GM23338 (cell line): ENCODE measurements around the gene AEN. TPM values are rescaled to one million over a fixed set of nuclear protein-coding genes. Genes with fewer than 3 reads are reported as not detected.
A peak's percentile ranks its signal among the peaks of the same experiment; 100 is the strongest.

Source experiments
- ATAC-seq: fragments of 200-7000 bp; cut with Tn5 transposase; 3 replicates; pipeline ENCODE4 v1.9.1; 2020
- DNase-seq: peaks from one replicate; pipeline ENCODE4 v3.0.0-alpha.2; 2015; ENCODE audit warnings: low spot score
- H2AFZ ChIP-seq: fragments of 200-600 bp; sonication (generic); 2 replicates; pipeline ENCODE4 v1.8.0; 2016; ENCODE audit warnings: antibody characterized with exemption, mild to moderate bottlenecking, moderate library complexity
- H3F3A ChIP-seq: fragments of 200-600 bp; sonication (generic); replicated peaks from 2 replicates; pipeline ENCODE4 v1.8.0; 2017; ENCODE audit warnings: antibody characterized with exemption, mixed run types, low read depth
- H3K27ac ChIP-seq: fragments of 200-600 bp; sonication (generic); 2 replicates; pipeline ENCODE4 v1.6.1; 2016; ENCODE audit warnings: low read depth
- H3K27me3 ChIP-seq: fragments of 200-600 bp; sonication (generic); 2 replicates; pipeline ENCODE4 v1.8.0; 2016; ENCODE audit warnings: mild to moderate bottlenecking, mixed run types, moderate library complexity; ENCODE audit not compliant: insufficient read depth
- H3K36me3 ChIP-seq: fragments of 200-600 bp; sonication (generic); 2 replicates; pipeline ENCODE4 v1.8.0; 2016; ENCODE audit warnings: mild to moderate bottlenecking; ENCODE audit not compliant: insufficient read depth
- H3K4me1 ChIP-seq: fragments of 200-600 bp; sonication (generic); 2 replicates; pipeline ENCODE4 v1.8.0; 2016; ENCODE audit warnings: mild to moderate bottlenecking, moderate library complexity; ENCODE audit not compliant: insufficient read depth
- H3K4me2 ChIP-seq: fragments of 200-600 bp; sonication (generic); 2 replicates; pipeline ENCODE4 v1.7.1; 2017; ENCODE audit warnings: mixed run types
- H3K4me3 ChIP-seq: fragments of 200-600 bp; sonication (generic); 2 replicates; pipeline ENCODE4 v1.6.1; 2016; ENCODE audit warnings: mixed run types
- H3K79me2 ChIP-seq: fragments of 200-600 bp; sonication (generic); replicated peaks from 2 replicates; pipeline ENCODE4 v1.8.0; 2017; ENCODE audit warnings: mild to moderate bottlenecking; ENCODE audit not compliant: insufficient read depth
- H3K9me2 ChIP-seq: fragments of 200-600 bp; sonication (generic); 2 replicates; pipeline ENCODE4 v1.8.0; 2017; ENCODE audit not compliant: insufficient read depth
- H4K20me1 ChIP-seq: fragments of 200-600 bp; sonication (generic); replicated peaks from 2 replicates; pipeline ENCODE4 v1.8.0; 2017; ENCODE audit warnings: mild to moderate bottlenecking; ENCODE audit not compliant: insufficient read depth
- H3K27ac Mint-ChIP-seq: 2 replicates; pipeline ENCODE4 v1.8.0; 2020; ENCODE audit warnings: inconsistent platforms, mild to moderate bottlenecking, moderate library complexity, mixed read lengths
- H3K27me3 Mint-ChIP-seq: 3 replicates; pipeline ENCODE4 v1.8.0; 2022; ENCODE audit warnings: low read depth, mild to moderate bottlenecking, moderate library complexity, mixed read lengths, inconsistent platforms; ENCODE audit not compliant: insufficient read depth, poor library complexity
- H3K36me3 Mint-ChIP-seq: 3 replicates; pipeline ENCODE4 v1.8.0; 2021; ENCODE audit warnings: low read depth, mild to moderate bottlenecking, inconsistent platforms, moderate library complexity, mixed read lengths
- H3K4me1 Mint-ChIP-seq: 3 replicates; pipeline ENCODE4 v1.8.0; 2020; ENCODE audit warnings: mild to moderate bottlenecking, inconsistent platforms, mixed read lengths
- H3K4me3 Mint-ChIP-seq: 3 replicates; pipeline ENCODE4 v1.8.0; 2021; ENCODE audit warnings: moderate library complexity, mild to moderate bottlenecking, inconsistent platforms, mixed read lengths
- H3K9me3 Mint-ChIP-seq: 3 replicates; pipeline ENCODE4 v1.8.0; 2020; ENCODE audit warnings: moderate library complexity, mild to moderate bottlenecking, inconsistent platforms, mixed read lengths
- CREB1 ChIP-seq: fragments of 250-450 bp; sonication (Bioruptor Pico); IDR thresholded peaks from 2 replicates; pipeline ENCODE4 v1.5.0; 2020; ENCODE audit warnings: low read depth, mild to moderate bottlenecking, moderate library complexity
- ETS1 ChIP-seq: IDR thresholded peaks from 2 replicates; pipeline ENCODE4 v1.6.1; 2016; ENCODE audit warnings: antibody characterized with exemption
- EZH2 ChIP-seq: fragments of 200-600 bp; sonication (generic); IDR thresholded peaks from one replicate; pipeline ENCODE4 v1.8.0; 2017; ENCODE audit warnings: antibody characterized with exemption, mild to moderate bottlenecking, low read depth; ENCODE audit not compliant: unreplicated experiment
- EZH2phosphoT487 ChIP-seq: fragments of 200-600 bp; sonication (generic); IDR thresholded peaks from one replicate; pipeline ENCODE4 v1.8.1; 2018; ENCODE audit warnings: antibody characterized with exemption; ENCODE audit not compliant: unreplicated experiment
- JUNB ChIP-seq: IDR thresholded peaks from one replicate; pipeline ENCODE4 v1.6.1; 2016; ENCODE audit warnings: antibody characterized with exemption; ENCODE audit not compliant: unreplicated experiment
- NANOG ChIP-seq: IDR thresholded peaks from 2 replicates; pipeline ENCODE4 v1.6.1; 2016; ENCODE audit warnings: antibody characterized with exemption, borderline replicate concordance
- POLR2AphosphoS5 ChIP-seq: IDR thresholded peaks from 2 replicates; pipeline ENCODE4 v1.6.1; 2016; ENCODE audit warnings: antibody characterized with exemption, low read depth
- STAT1 ChIP-seq: IDR thresholded peaks from one replicate; pipeline ENCODE4 v1.6.1; 2016; ENCODE audit warnings: antibody characterized with exemption; ENCODE audit not compliant: unreplicated experiment
- ZNF114 ChIP-seq: fragments of 250-450 bp; sonication (Bioruptor Pico); IDR thresholded peaks from 2 replicates; pipeline ENCODE4 v1.5.0; 2020; ENCODE audit warnings: mild to moderate bottlenecking, moderate library complexity
- ZNF331 ChIP-seq: fragments of 250-450 bp; sonication (Bioruptor Pico); IDR thresholded peaks from 2 replicates; pipeline ENCODE4 v1.5.0; 2020; ENCODE audit warnings: low read depth, mild to moderate bottlenecking, moderate library complexity
- ZNF462 ChIP-seq: fragments of 250-450 bp; sonication (Bioruptor Pico); IDR thresholded peaks from 2 replicates; pipeline ENCODE4 v1.5.0; 2020; ENCODE audit warnings: mild to moderate bottlenecking, moderate library complexity
- polyA plus RNA-seq: library from polyadenylated mRNA; unstranded; fragments of >200 nt; fragmentation: Nextera tagmentation; extraction: Ambion mirVana; gene quantifications from 2 replicates; pipeline ENCODE4 v1.2.1, GENCODE V29; 2016
- total RNA-seq: library from RNA; depleted of rRNA; stranded (reverse); fragments of >200 nt; shearing (Covaris generic); gene quantifications from 2 replicates; pipeline ENCODE4 v1.2.3, GENCODE V29; 2014
- TF ChIP-seq, protein P1 (sequence below), 2 experiments: fragments of 200-600 bp in 1 of 2; sonication (generic) in 1 of 2; conservative IDR thresholded peaks; 2 replicates each; pipeline versions ENCODE4 v1.5.1 to v1.6.1; 2016 to 2017; ENCODE audit warnings: antibody characterized with exemption in 2 of 2, low read depth in 2 of 2, mild to moderate bottlenecking in 2 of 2, moderate library complexity in 1 of 2
- TF ChIP-seq, protein P2 (sequence below): IDR thresholded peaks from one replicate; pipeline ENCODE4 v1.6.1; 2018; ENCODE audit warnings: antibody characterized with exemption; ENCODE audit not compliant: unreplicated experiment

AEN gene
- total and polyA plus RNA-seq, 2 experiments from 2014 or later = 82.3 to 220 TPM

- no peak overlapping the region for H3K4me3 Mint-ChIP-seq
- Histone ChIP-seq H3K4me3 (no peak overlapping the region), H3K27me3 (no peaks in the 10 kb centered on the region), H3K79me2 (no peaks in the 10 kb centered on the region), H4K20me1 (no peaks in the 10 kb centered on the region), H2AFZ (no peak overlapping the region), H3K27ac (no peak overlapping the region), H3K4me1 (peaks cover 7% of the 10 kb centered on the region; the same call in 1 of the 2 replicates), H3K9me2 (no peaks in the 10 kb centered on the region), H3F3A (no peaks in the 10 kb centered on the region), H3K36me3 (no peaks in the 10 kb centered on the region), H3K4me2 (0 out of 2 replicates have a peak overlapping the region, but pooled peaks have one; percentile 14)
- H3K36me3 Mint-ChIP-seq = no peaks in the 10 kb centered on the region
- no peak for DNase-seq
- H3K27me3 Mint-ChIP-seq = peaks cover 8% of the 10 kb centered on the region
- H3K9me3 Mint-ChIP-seq = no peaks in the 10 kb centered on the region
- H3K4me1 Mint-ChIP-seq = peaks cover 34% of the 10 kb centered on the region
- TF ChIP-seq JUNB (no peak), STAT1 (no peak), ZNF462 (no peak), EZH2phosphoT487 (no peak), ETS1 (no peak), EZH2 (no peak), ZNF331 (CRISPR knock-in tag) (no peak), NANOG (no peak), ZNF114 (CRISPR knock-in tag) (no peak), CREB1 (no peak), POLR2AphosphoS5 (no peak)
- TF ChIP-seq, protein P1, sequence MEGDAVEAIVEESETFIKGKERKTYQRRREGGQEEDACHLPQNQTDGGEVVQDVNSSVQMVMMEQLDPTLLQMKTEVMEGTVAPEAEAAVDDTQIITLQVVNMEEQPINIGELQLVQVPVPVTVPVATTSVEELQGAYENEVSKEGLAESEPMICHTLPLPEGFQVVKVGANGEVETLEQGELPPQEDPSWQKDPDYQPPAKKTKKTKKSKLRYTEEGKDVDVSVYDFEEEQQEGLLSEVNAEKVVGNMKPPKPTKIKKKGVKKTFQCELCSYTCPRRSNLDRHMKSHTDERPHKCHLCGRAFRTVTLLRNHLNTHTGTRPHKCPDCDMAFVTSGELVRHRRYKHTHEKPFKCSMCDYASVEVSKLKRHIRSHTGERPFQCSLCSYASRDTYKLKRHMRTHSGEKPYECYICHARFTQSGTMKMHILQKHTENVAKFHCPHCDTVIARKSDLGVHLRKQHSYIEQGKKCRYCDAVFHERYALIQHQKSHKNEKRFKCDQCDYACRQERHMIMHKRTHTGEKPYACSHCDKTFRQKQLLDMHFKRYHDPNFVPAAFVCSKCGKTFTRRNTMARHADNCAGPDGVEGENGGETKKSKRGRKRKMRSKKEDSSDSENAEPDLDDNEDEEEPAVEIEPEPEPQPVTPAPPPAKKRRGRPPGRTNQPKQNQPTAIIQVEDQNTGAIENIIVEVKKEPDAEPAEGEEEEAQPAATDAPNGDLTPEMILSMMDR (conservative IDR thresholded peaks at IDR 0.05; ENCODE audit: low read depth in 2 of 2) = no peak
- TF ChIP-seq, protein P2, sequence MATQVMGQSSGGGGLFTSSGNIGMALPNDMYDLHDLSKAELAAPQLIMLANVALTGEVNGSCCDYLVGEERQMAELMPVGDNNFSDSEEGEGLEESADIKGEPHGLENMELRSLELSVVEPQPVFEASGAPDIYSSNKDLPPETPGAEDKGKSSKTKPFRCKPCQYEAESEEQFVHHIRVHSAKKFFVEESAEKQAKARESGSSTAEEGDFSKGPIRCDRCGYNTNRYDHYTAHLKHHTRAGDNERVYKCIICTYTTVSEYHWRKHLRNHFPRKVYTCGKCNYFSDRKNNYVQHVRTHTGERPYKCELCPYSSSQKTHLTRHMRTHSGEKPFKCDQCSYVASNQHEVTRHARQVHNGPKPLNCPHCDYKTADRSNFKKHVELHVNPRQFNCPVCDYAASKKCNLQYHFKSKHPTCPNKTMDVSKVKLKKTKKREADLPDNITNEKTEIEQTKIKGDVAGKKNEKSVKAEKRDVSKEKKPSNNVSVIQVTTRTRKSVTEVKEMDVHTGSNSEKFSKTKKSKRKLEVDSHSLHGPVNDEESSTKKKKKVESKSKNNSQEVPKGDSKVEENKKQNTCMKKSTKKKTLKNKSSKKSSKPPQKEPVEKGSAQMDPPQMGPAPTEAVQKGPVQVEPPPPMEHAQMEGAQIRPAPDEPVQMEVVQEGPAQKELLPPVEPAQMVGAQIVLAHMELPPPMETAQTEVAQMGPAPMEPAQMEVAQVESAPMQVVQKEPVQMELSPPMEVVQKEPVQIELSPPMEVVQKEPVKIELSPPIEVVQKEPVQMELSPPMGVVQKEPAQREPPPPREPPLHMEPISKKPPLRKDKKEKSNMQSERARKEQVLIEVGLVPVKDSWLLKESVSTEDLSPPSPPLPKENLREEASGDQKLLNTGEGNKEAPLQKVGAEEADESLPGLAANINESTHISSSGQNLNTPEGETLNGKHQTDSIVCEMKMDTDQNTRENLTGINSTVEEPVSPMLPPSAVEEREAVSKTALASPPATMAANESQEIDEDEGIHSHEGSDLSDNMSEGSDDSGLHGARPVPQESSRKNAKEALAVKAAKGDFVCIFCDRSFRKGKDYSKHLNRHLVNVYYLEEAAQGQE = no peak
- ATAC-seq = no peak
- no peak overlapping the region for H3K27ac Mint-ChIP-seq
Measured at GRCh38 chr15:88653200-88654064, 32.3 kb downstream of the AEN start.
